ENCODE results near the gene INPP5D.

DNA sequence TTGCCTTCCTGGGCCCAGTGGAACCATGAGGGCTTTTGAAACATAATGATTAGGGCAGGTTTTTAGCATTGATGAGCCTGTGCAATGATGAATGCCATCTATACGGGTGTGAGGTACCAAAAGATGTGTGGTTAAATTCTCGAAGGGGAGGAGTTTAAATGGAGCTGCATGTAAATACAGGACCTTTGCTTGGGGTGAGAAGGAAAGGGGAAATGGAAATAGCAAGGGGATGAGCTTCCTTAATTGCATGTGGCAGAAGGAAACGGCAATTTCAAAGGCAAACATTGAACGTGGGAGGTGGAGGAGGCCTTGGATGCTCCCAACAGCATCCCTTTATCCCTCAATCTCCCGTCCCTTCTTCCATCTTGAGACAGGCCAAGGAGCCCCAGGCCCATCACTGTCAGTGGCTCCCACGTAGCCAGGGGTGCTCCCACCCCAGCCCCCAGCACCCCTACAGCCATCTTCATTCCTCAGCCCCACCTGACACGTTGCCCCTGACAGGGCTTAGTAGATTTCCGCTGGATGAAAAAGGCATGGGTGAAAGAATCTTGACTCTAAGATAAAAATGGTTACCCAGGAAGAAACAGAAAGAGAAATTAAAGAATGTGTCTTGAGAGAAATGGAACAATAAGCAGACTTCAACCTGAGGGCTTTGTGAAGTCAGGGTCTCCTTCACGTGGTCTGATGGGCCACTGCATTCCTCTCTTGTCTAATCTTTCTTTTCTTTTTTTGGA, 32.5 kb downstream of the INPP5D start:
- TF ChIP-seq EZH2 (IDR thresholded peaks at IDR 0.05; ENCODE audit: borderline replicate concordance, low read depth, low read length, severe bottlenecking) = no peak
- TF ChIP-seq, protein P1, sequence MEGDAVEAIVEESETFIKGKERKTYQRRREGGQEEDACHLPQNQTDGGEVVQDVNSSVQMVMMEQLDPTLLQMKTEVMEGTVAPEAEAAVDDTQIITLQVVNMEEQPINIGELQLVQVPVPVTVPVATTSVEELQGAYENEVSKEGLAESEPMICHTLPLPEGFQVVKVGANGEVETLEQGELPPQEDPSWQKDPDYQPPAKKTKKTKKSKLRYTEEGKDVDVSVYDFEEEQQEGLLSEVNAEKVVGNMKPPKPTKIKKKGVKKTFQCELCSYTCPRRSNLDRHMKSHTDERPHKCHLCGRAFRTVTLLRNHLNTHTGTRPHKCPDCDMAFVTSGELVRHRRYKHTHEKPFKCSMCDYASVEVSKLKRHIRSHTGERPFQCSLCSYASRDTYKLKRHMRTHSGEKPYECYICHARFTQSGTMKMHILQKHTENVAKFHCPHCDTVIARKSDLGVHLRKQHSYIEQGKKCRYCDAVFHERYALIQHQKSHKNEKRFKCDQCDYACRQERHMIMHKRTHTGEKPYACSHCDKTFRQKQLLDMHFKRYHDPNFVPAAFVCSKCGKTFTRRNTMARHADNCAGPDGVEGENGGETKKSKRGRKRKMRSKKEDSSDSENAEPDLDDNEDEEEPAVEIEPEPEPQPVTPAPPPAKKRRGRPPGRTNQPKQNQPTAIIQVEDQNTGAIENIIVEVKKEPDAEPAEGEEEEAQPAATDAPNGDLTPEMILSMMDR (IDR thresholded peaks at IDR 0.05; ENCODE audit: borderline replicate concordance, extremely low read depth, low read length, poor library complexity, severe bottlenecking) = no peak
